ENCODE data around the gene SRRT. TPM values are rescaled to one million over a fixed set of nuclear protein-coding genes. Genes with fewer than 3 reads are reported as not detected.

Gene SRRT
- total RNA-seq, 4 donors from 2014 or later, result 27.9 to 84.4 (median 39.7) TPM

DNA sequence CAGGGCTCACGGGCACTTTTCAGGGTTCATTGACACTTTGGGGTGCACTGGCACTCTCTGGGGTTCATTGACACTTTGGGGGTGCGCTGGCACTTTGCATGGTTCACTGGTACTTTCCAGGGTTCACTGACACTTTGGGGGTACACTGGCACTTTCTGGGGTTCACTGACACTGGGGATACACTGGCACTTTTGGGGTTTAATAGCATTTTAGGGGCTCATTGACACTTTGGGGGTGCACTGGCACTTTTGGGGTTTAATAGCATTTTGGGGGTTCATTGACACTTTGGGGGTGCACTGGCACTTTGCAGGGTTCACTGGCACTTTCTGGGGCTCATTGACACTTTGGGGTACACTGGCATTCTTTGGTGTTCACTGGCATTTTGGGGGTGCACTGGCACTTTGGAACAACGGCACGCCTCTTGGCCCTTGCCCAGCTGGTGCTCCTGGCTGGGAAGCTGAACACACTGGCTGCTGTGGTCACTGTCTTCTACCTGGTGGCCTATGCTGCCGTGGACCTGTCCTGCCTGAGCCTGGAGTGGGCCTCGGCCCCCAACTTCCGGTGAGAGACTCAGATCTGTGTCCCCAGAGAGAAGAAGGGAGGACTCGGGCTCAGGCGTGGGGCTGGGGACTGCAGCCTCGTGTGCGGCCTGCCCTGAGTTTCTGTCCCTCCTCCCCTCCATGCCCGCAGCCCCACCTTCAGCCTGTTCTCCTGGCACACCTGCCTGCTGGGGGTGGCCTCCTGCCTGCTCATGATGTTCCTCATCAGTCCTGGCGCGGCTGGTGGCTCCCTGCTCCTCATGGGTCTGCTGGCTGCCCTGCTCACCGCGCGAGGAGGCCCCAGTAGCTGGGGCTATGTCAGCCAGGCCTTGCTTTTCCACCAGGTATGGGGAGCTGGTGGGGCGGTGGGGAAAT, 13.9 kb upstream of the SRRT start:
- TF ChIP-seq, protein P1, sequence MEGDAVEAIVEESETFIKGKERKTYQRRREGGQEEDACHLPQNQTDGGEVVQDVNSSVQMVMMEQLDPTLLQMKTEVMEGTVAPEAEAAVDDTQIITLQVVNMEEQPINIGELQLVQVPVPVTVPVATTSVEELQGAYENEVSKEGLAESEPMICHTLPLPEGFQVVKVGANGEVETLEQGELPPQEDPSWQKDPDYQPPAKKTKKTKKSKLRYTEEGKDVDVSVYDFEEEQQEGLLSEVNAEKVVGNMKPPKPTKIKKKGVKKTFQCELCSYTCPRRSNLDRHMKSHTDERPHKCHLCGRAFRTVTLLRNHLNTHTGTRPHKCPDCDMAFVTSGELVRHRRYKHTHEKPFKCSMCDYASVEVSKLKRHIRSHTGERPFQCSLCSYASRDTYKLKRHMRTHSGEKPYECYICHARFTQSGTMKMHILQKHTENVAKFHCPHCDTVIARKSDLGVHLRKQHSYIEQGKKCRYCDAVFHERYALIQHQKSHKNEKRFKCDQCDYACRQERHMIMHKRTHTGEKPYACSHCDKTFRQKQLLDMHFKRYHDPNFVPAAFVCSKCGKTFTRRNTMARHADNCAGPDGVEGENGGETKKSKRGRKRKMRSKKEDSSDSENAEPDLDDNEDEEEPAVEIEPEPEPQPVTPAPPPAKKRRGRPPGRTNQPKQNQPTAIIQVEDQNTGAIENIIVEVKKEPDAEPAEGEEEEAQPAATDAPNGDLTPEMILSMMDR (IDR thresholded peaks at IDR 0.05; ENCODE audit: low read depth), result no peak

DNA sequence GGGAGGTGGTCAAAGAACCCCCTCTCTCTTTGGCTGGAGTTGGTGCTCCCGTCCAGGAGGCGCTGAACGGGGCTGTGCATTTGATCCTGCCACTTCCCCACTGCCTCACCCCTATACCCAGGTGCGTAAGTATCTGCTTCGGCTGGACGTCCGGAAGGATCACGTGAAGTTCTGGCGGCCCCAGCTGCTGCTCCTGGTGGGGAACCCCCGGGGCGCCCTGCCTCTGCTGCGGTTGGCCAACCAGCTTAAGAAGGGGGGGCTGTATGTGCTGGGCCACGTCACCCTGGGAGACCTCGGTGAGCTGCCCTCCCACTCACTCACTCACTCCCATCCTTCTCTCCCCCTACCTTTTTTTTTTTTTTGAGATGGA, 13.3 kb upstream of the SRRT start:
- TF ChIP-seq, protein P1 (IDR thresholded peaks at IDR 0.05; ENCODE audit: low read depth), result no peak

DNA sequence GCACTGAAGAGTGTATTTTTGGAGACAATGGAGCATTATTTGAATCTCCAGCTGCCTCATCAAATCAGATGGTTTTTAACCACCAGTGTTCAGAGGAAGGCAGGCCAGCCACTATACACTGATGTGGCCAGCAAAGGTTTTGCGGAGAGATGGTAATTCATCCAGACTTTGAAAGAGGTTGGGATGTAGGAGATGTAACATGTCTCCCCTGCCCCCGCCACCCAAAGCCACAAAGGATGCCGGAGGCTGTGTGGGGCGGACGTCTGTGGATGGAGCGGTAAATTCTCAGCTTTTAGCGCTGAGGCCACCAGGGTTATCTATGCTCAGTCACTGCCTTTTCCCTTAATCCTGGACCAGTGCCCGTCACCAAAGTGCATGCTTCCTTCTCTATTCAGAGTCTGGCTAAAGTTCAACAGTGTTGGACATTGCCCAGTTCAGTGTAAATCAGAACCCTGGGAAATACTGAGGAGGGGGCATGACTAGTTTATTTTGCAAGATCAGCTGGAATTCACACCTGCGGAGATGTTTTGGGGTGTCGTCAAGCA, 11.4 kb upstream of the SRRT start:
- TF ChIP-seq, protein P1 (IDR thresholded peaks at IDR 0.05; ENCODE audit: low read depth), result no peak

- TF ChIP-seq, protein P1 (IDR thresholded peaks at IDR 0.05; ENCODE audit: low read depth), result no peak
Measured at GRCh38 chr7:100864263-100864845, 10.5 kb upstream of the SRRT start.

DNA sequence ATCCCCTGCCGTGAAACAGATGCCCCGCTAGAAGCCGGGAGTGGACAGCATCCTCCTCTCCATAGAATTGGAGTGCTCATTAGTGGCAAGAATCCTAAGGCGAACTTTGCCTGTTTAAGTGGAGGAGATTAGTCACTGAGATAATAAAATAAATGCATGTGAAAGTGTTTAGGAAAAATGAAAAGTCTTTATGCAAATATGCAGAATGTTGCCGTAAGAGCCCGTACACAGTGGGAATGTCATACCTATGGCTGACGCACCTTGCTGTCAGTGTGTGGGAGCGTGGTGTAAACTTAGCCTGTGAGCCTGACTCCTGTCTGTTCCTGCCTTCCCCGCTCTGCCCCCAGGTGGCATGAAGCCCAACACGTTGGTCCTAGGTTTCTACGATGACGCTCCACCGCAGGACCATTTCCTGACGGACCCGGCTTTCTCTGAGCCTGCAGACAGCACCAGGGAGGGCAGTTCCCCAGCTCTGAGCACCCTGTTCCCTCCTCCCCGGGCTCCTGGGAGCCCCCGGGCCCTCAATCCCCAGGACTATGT, 9.5 kb upstream of the SRRT start:
- TF ChIP-seq, protein P1 (IDR thresholded peaks at IDR 0.05; ENCODE audit: low read depth), result no peak

DNA sequence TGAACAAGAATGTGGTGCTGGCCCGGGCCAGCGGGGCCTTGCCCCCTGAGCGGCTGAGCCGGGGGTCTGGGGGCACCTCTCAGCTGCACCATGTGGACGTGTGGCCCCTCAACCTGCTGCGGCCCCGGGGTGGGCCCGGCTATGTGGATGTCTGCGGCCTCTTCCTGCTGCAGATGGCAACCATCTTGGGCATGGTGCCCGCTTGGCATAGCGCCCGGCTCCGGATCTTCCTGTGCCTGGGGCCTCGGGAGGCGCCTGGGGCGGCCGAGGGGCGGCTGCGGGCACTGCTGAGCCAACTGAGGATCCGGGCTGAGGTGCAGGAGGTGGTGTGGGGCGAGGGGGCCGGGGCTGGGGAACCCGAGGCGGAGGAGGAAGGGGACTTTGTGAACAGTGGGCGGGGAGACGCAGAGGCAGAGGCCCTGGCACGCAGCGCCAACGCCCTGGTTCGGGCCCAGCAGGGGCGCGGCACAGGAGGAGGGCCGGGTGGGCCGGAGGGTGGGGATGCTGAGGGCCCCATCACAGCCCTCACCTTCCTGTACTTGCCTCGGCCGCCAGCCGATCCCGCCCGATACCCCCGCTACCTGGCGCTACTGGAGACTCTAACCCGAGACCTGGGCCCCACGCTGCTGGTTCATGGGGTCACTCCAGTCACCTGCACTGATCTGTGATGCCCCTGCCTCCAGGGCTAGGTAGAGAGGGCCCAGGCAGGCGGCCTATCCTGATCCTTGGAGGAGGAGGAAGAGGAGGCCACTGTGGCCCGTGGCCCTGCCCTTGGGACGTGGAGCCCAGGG, 8.8 kb upstream of the SRRT start:
- TF ChIP-seq, protein P1 (IDR thresholded peaks at IDR 0.05; ENCODE audit: low read depth), result no peak
